Right ventricle myocardium inferior (tissue), 1 donor: ENCODE measurements around the gene ZNF77. TPM values are rescaled to one million over a fixed set of nuclear protein-coding genes. Genes with fewer than 3 reads are reported as not detected.
A peak's percentile ranks its signal among the peaks of the same experiment; 100 is the strongest.
"Not testable (repeated sequence)": the region's sequence is repeated elsewhere in the genome, so short reads cannot be mapped to it uniquely, and the experiment has no call there.

Experiments used
- ATAC-seq: fragments of 200-7000 bp; cut with Tn5 transposase; one replicate; pipeline ENCODE4 v1.9.1; 2020; ENCODE audit warnings: mild to moderate bottlenecking, moderate library complexity
- DNase-seq: peaks from one replicate; pipeline ENCODE4 v3.0.0; 2021; ENCODE audit errors: missing footprints
- intact Hi-C: fragments of 100-400 bp; cut with DNase I; formaldehyde crosslinking; loops from one replicate; pipeline ENCODE4 v1.11.0; 2022
- total RNA-seq: library from RNA; stranded (reverse); fragmentation: NEBNext Ultra II Directional; extraction: Animal tissue kit (Norgen Biotek cat#: 25700); gene quantifications from one replicate; pipeline ENCODE4 v1.2.1, GENCODE V29; 2021
- donor health status: DM: no; HTN: yes; CAD: no; lungs with severe emphysema.

Gene ZNF77
- total RNA-seq, 1 donor from 2014 or later: 2.6 TPM

- DNase-seq: no peak
- intact Hi-C loops: loop anchor here (5.0 kb wide), 1 partner anchor 56 kb away; no protein-coding TSS in a partner anchor
- ATAC-seq: no peak
Observed at GRCh38 chr19:2942928-2943640, 1.7 kb downstream of the ZNF77 start.

- intact Hi-C loops, ATAC-seq: not testable (repeated sequence)
Observed at GRCh38 chr19:2935863-2936262, 8.9 kb downstream of the ZNF77 start.

GRCh38 chr19:2933490-2933910, 11.3 kb downstream of the ZNF77 start:
- DNase-seq: no peak
- ATAC-seq: no peak
- intact Hi-C loops: no loop called here

More at GRCh38 chr19:2935863-2936262, 8.9 kb downstream of the ZNF77 start:
- DNase-seq: not testable (repeated sequence)

- intact Hi-C loops: no loop called here
- no peak for ATAC-seq
- DNase-seq: no peak
Observed at GRCh38 chr19:2927032-2927430, 17.7 kb downstream of the ZNF77 start.

- DNase-seq: no peak
- intact Hi-C loops: no loop called here
- ATAC-seq: no peak
Observed at GRCh38 chr19:2926341-2927031, 18.3 kb downstream of the ZNF77 start.

- intact Hi-C loops: no loop called here
- DNase-seq (no peak), ATAC-seq (no peak)
Observed at GRCh38 chr19:2923510-2923909, 21.3 kb downstream of the ZNF77 start.

GRCh38 chr19:2922987-2923386, 21.8 kb downstream of the ZNF77 start:
- ATAC-seq: no peak
- intact Hi-C loops: no loop called here
- DNase-seq: no peak

GRCh38 chr19:2917275-2918184, 27.2 kb downstream of the ZNF77 start:
- DNase-seq: no peak
- intact Hi-C loops: no loop called here
- ATAC-seq: no peak

GRCh38 chr19:2912306-2912705, 32.5 kb downstream of the ZNF77 start:
- intact Hi-C loops: no loop called here
- ATAC-seq (no peak), DNase-seq (no peak)

- no peak for ATAC-seq
- intact Hi-C loops: no loop called here
- DNase-seq: no peak
Observed at GRCh38 chr19:2906631-2907195, 38.1 kb downstream of the ZNF77 start.

- intact Hi-C loops: no loop called here
- no peak for ATAC-seq
- no peak for DNase-seq
Observed at GRCh38 chr19:2905918-2906519, 38.8 kb downstream of the ZNF77 start.

GRCh38 chr19:2903326-2903725, 41.4 kb downstream of the ZNF77 start:
- DNase-seq, intact Hi-C loops, ATAC-seq: not testable (repeated sequence)

GRCh38 chr19:2902590-2903218, 42.1 kb downstream of the ZNF77 start:
- intact Hi-C loops: no loop called here
- ATAC-seq (no peak), DNase-seq (no peak)

GRCh38 chr19:2900296-2901252, 44.2 kb downstream of the ZNF77 start, which contains the start of gene ZNF57:
Gene ZNF57 (plus strand): TSS chr19:2900928. CDS start chr19:2901046, 118 bp downstream.
- intact Hi-C loops: loop anchor here (2.0 kb wide), 1 partner anchor 44 kb away; the partner anchor contains the start of gene ZNF77
- peak; percentile 99 for ATAC-seq
- peak; percentile 100 for DNase-seq

GRCh38 chr19:2896694-2897093, 48.1 kb downstream of the ZNF77 start:
- intact Hi-C loops: no loop called here
- DNase-seq: no peak
- ATAC-seq: no peak

- intact Hi-C loops, DNase-seq, ATAC-seq: not testable (repeated sequence)
Observed at GRCh38 chr19:2890531-2890930, 54.2 kb downstream of the ZNF77 start.
